GM23248 (cell line): ENCODE measurements around the gene INPP5D.

Experiments
- EZH2 ChIP-seq: fragments of 200-600 bp; sonication (generic); IDR thresholded peaks from 2 replicates; pipeline ENCODE4 v1.6.1; 2018; ENCODE audit warnings: antibody characterized with exemption, mild to moderate bottlenecking; ENCODE audit not compliant: insufficient read depth, poor library complexity, severe bottlenecking
- EZH2phosphoT487 ChIP-seq: fragments of 200-600 bp; sonication (generic); IDR thresholded peaks from 2 replicates; pipeline ENCODE4 v1.6.1; 2018; ENCODE audit warnings: antibody characterized with exemption, moderate library complexity, mild to moderate bottlenecking, low read depth; ENCODE audit not compliant: insufficient read depth

GRCh38 chr2:233098618-233099017, 38.5 kb downstream of the INPP5D start:
- TF ChIP-seq EZH2: no peak
- no peak for TF ChIP-seq EZH2phosphoT487
